LoVo (cell line): ENCODE data around the gene EPB41L4A.
"Not testable (repeated sequence)": the region's sequence is repeated elsewhere in the genome, so short reads cannot be mapped to it uniquely, and the experiment has no call there.

Experiments used
- DNase-seq: peaks from one replicate; pipeline ENCODE4 v3.0.0-alpha.2; 2016; ENCODE audit warnings: low spot score

Gene EPB41L4A

GRCh38 chr5:112208195-112208594 is 210.9 kb downstream of the EPB41L4A start:
- DNase-seq: not testable (repeated sequence)

GRCh38 chr5:112205846-112206245 is 213.2 kb downstream of the EPB41L4A start:
- DNase-seq: no peak

- no peak for DNase-seq
These were observed 215.8 kb downstream of the EPB41L4A start for GRCh38 chr5:112203229-112203628.

GRCh38 chr5:112202694-112203093 is 216.4 kb downstream of the EPB41L4A start:
- DNase-seq: no peak

GRCh38 chr5:112201141-112201540 is 217.9 kb downstream of the EPB41L4A start:
- no peak for DNase-seq

GRCh38 chr5:112200131-112200530 is 218.9 kb downstream of the EPB41L4A start:
- DNase-seq: no peak

- DNase-seq: no peak
These were observed 222.5 kb downstream of the EPB41L4A start for GRCh38 chr5:112196584-112196983.

- DNase-seq: no peak
These were observed 223.2 kb downstream of the EPB41L4A start for GRCh38 chr5:112195924-112196323.

GRCh38 chr5:112192866-112193265 is 226.2 kb downstream of the EPB41L4A start:
- DNase-seq: no peak

- DNase-seq: no peak
These were observed 227.0 kb downstream of the EPB41L4A start for GRCh38 chr5:112192072-112192471.

- no peak for DNase-seq
These were observed 229.7 kb downstream of the EPB41L4A start for GRCh38 chr5:112189391-112189790.

GRCh38 chr5:112186401-112186990 is 232.6 kb downstream of the EPB41L4A start:
- peak; percentile 55 for DNase-seq

- DNase-seq: no peak
These were observed 235.2 kb downstream of the EPB41L4A start for GRCh38 chr5:112183874-112184273.

GRCh38 chr5:112183103-112183711 is 235.9 kb downstream of the EPB41L4A start:
- no peak for DNase-seq

GRCh38 chr5:112179290-112179689 is 239.8 kb downstream of the EPB41L4A start:
- DNase-seq: no peak

GRCh38 chr5:112174959-112175594 is 244.0 kb downstream of the EPB41L4A start:
- peak; percentile 68 for DNase-seq

GRCh38 chr5:112165897-112166737 is 253.0 kb downstream of the EPB41L4A start:
- DNase-seq: no peak

GRCh38 chr5:112165399-112165798 is 253.7 kb downstream of the EPB41L4A start:
- no peak for DNase-seq

GRCh38 chr5:112163435-112163834 is 255.6 kb downstream of the EPB41L4A start:
- DNase-seq: no peak

- DNase-seq: no peak
These were observed 257.7 kb downstream of the EPB41L4A start for GRCh38 chr5:112161392-112161748.

- peak; percentile 96 for DNase-seq
These were observed 258.3 kb downstream of the EPB41L4A start for GRCh38 chr5:112160652-112161391.

GRCh38 chr5:112159435-112159834 is 259.6 kb downstream of the EPB41L4A start:
- DNase-seq: no peak
